Measurements from ENCODE around the gene INPP5A.
A peak's percentile ranks its signal among the peaks of the same experiment; 100 is the strongest.
"Not testable (repeated sequence)": the region's sequence is repeated elsewhere in the genome, so short reads cannot be mapped to it uniquely, and the experiment has no call there.

Gene INPP5A

GRCh38 chr10:132564690-132565089 is 27.1 kb downstream of the INPP5A start:
- DNase-seq (ENCODE audit: low spot score): no peak

GRCh38 chr10:132565516-132566209 is 28.1 kb downstream of the INPP5A start:
- DNase-seq (ENCODE audit: low spot score): no peak

GRCh38 chr10:132566892-132567291 is 29.3 kb downstream of the INPP5A start:
- DNase-seq (ENCODE audit: low spot score): no peak

GRCh38 chr10:132570265-132570664 is 32.7 kb downstream of the INPP5A start:
- no peak for DNase-seq (ENCODE audit: low spot score)

GRCh38 chr10:132570771-132571649 is 33.4 kb downstream of the INPP5A start:
- DNase-seq (ENCODE audit: low spot score): no peak

- no peak for DNase-seq (ENCODE audit: low spot score)
Observed at GRCh38 chr10:132571650-132572544, 34.3 kb downstream of the INPP5A start.

GRCh38 chr10:132572545-132572937 is 35.0 kb downstream of the INPP5A start:
- DNase-seq (ENCODE audit: low spot score): no peak

- not testable (repeated sequence) for DNase-seq (ENCODE audit: low spot score)
Observed at GRCh38 chr10:132572946-132573345, 35.4 kb downstream of the INPP5A start.

- DNase-seq (ENCODE audit: low spot score): no peak
Observed at GRCh38 chr10:132574288-132574687, 36.7 kb downstream of the INPP5A start.

- no peak for DNase-seq (ENCODE audit: low spot score)
Observed at GRCh38 chr10:132574783-132575319, 37.3 kb downstream of the INPP5A start.

- peak; percentile 55 for DNase-seq (ENCODE audit: low spot score)
Observed at GRCh38 chr10:132575320-132576201, 38.0 kb downstream of the INPP5A start.

GRCh38 chr10:132576671-132577349 is 39.2 kb downstream of the INPP5A start:
- no peak for DNase-seq (ENCODE audit: low spot score)

- peak; percentile 70 for DNase-seq (ENCODE audit: low spot score)
Observed at GRCh38 chr10:132577350-132578003, 39.9 kb downstream of the INPP5A start.

- no peak for DNase-seq (ENCODE audit: low spot score)
Observed at GRCh38 chr10:132578287-132578951, 40.8 kb downstream of the INPP5A start.

- DNase-seq (ENCODE audit: low spot score): peak; percentile 32
Observed at GRCh38 chr10:132579027-132579859, 41.7 kb downstream of the INPP5A start.

- no peak for DNase-seq (ENCODE audit: low spot score)
Observed at GRCh38 chr10:132580143-132580542, 42.6 kb downstream of the INPP5A start.

GRCh38 chr10:132580617-132581016 is 43.0 kb downstream of the INPP5A start:
- DNase-seq (ENCODE audit: low spot score): no peak

GRCh38 chr10:132582137-132582536 is 44.5 kb downstream of the INPP5A start:
- DNase-seq (ENCODE audit: low spot score): no peak

Data from globus pallidus (tissue), 1 donor.